A549 (cell line): ENCODE measurements around the gene ALOX15B. TPM values are rescaled to one million over a fixed set of nuclear protein-coding genes. Genes with fewer than 3 reads are reported as not detected.

ENCODE experiments used
- ATAC-seq, 2 experiments: fragments of 200-7000 bp in 1 of 2; fragments of >200 bp in 1 of 2; cut with Nextera tagmentation in 1 of 2; cut with Tn5 transposase in 1 of 2; 3 replicates each; pipeline versions ENCODE4 v1.8.0 to v1.9.1; 2018 to 2020; ENCODE audit warnings: mild to moderate bottlenecking in 1 of 2, moderate library complexity in 1 of 2
- CTCF ChIA-PET: fragments of 300-600 bp; sonication (Branson Sonifier 250); formaldehyde crosslinking; extraction: SDS; loops from one replicate; lab custom pipeline; 2021; ENCODE audit warnings: antibody characterized with exemption, inconsistent platforms; lab: Yijun Ruan, JAX
- POLR2A ChIA-PET: fragments of 350-600 bp; formaldehyde crosslinking; extraction: SDS; loops from one replicate; lab custom pipeline; 2021; ENCODE audit warnings: antibody characterized with exemption, inconsistent platforms; lab: Yijun Ruan, JAX
- DNase-seq, 2 experiments: peaks; one replicate each; pipeline versions ENCODE4 v3.0.0 to v3.0.0-alpha.2; 2011 to 2016; ENCODE audit warnings: low read depth in 1 of 2, low spot score in 1 of 2
- FAIRE-seq: peaks from 2 replicates; lab custom pipeline; 2011; peaks lifted over from hg19 to GRCh38; lab: Jason Lieb, UNC
- H3K27ac ChIP-seq, 2 experiments: fragments of >200 bp; sonication (Bioruptor Twin); formaldehyde crosslinking; 3 replicates each; pipeline ENCODE4 v1.5.1; 2016 to 2017
- H3K4me1 ChIP-seq: fragments of >200 bp; sonication (Bioruptor Twin); formaldehyde crosslinking; 3 replicates; pipeline ENCODE4 v1.6.1; 2016
- H3K4me2 ChIP-seq: fragments of >200 bp; sonication (Bioruptor Twin); formaldehyde crosslinking; 3 replicates; pipeline ENCODE4 v1.6.1; 2016
- H3K4me3 ChIP-seq: fragments of >200 bp; sonication (Bioruptor Twin); formaldehyde crosslinking; 3 replicates; pipeline ENCODE4 v1.5.1; 2016
- H3K9me3 ChIP-seq: fragments of >200 bp; sonication (Bioruptor Twin); formaldehyde crosslinking; 3 replicates; pipeline ENCODE4 v1.6.1; 2016
- BCL3 ChIP-seq: fragments of >200 bp; sonication (Bioruptor Twin); formaldehyde crosslinking; IDR thresholded peaks from 3 replicates; pipeline ENCODE4 v1.6.1; 2016
- BHLHE40 ChIP-seq: IDR thresholded peaks from 2 replicates; pipeline ENCODE4 v1.6.1; 2012; ENCODE audit warnings: low read depth, low read length, inconsistent platforms
- CEBPB ChIP-seq, 2 experiments: fragments of >200 bp in 1 of 2; sonication (Bioruptor Twin) in 1 of 2; formaldehyde crosslinking in 1 of 2; IDR thresholded peaks; 2 replicates each; pipeline ENCODE4 v1.6.1; 2012 to 2016
- CHD4 ChIP-seq: fragments of 200-600 bp; sonication (generic); IDR thresholded peaks from 2 replicates; pipeline ENCODE4 v1.6.1; 2016; ENCODE audit warnings: antibody characterized with exemption, mild to moderate bottlenecking, borderline replicate concordance
- CTCF ChIP-seq: fragments of >200 bp; sonication (Bioruptor Twin); formaldehyde crosslinking; IDR thresholded peaks from 3 replicates; pipeline ENCODE4 v1.5.1; 2016
- E2F6 ChIP-seq: IDR thresholded peaks from 2 replicates; pipeline ENCODE4 v1.6.1; 2012; ENCODE audit warnings: low read depth, borderline replicate concordance
- EHMT2 ChIP-seq: fragments of 200-600 bp; sonication (generic); IDR thresholded peaks from 2 replicates; pipeline ENCODE4 v1.6.1; 2016; ENCODE audit warnings: antibody characterized with exemption, low read depth, mild to moderate bottlenecking, moderate library complexity
- EP300 ChIP-seq, 2 experiments: fragments of >200 bp; sonication (Bioruptor Twin); formaldehyde crosslinking; IDR thresholded peaks; 2 replicates in 1 of 2; 3 replicates in 1 of 2; pipeline ENCODE4 v1.6.1; 2016 to 2017
- GATA3 ChIP-seq: IDR thresholded peaks from 2 replicates; pipeline ENCODE4 v1.6.1; 2012; ENCODE audit warnings: borderline replicate concordance
- HES2 ChIP-seq: fragments of >200 bp; sonication (Bioruptor Twin); formaldehyde crosslinking; IDR thresholded peaks from 2 replicates; pipeline ENCODE4 v1.6.1; 2016
- HMGXB4 ChIP-seq: fragments of 250-450 bp; sonication (Bioruptor Pico); IDR thresholded peaks from 2 replicates; pipeline ENCODE4 v1.5.0; 2021; ENCODE audit warnings: mild to moderate bottlenecking, moderate library complexity, borderline replicate concordance
- KDM1A ChIP-seq: fragments of 200-600 bp; sonication (generic); IDR thresholded peaks from 2 replicates; pipeline ENCODE4 v1.6.1; 2016; ENCODE audit warnings: low read depth, mild to moderate bottlenecking
- MYC ChIP-seq: IDR thresholded peaks from 2 replicates; pipeline ENCODE4 v1.6.1; 2012; ENCODE audit warnings: mild to moderate bottlenecking, inconsistent platforms, low read length, improper control_type of control experiment, borderline replicate concordance
- NFE2L2 ChIP-seq: fragments of 150-350 bp; conservative IDR thresholded peaks from 2 replicates; pipeline ENCODE4 v1.6.1; 2014; ENCODE audit warnings: low read length
- NPAS2 ChIP-seq: fragments of 250-450 bp; sonication (Bioruptor Pico); IDR thresholded peaks from 2 replicates; pipeline ENCODE4 v1.8.0; 2022; ENCODE audit warnings: mild to moderate bottlenecking, moderate library complexity, borderline replicate concordance
- NR3C1 ChIP-seq: fragments of >200 bp; sonication (Bioruptor Twin); formaldehyde crosslinking; IDR thresholded peaks from 3 replicates; pipeline ENCODE4 v1.6.1; 2017
- POLR2A ChIP-seq: IDR thresholded peaks from 2 replicates; pipeline ENCODE4 v1.6.1; 2012; ENCODE audit warnings: mild to moderate bottlenecking, low read length
- POLR2AphosphoS2 ChIP-seq: conservative IDR thresholded peaks from 2 replicates; pipeline ENCODE4 v1.6.1; 2012; ENCODE audit warnings: low read length, improper control_type of control experiment, inconsistent platforms
- RARB ChIP-seq: fragments of 250-450 bp; sonication (Bioruptor Pico); IDR thresholded peaks from 2 replicates; pipeline ENCODE4 v1.8.0; 2021; ENCODE audit warnings: mild to moderate bottlenecking, moderate library complexity
- RCOR1 ChIP-seq: fragments of 150-350 bp; IDR thresholded peaks from 2 replicates; pipeline ENCODE4 v1.6.1; 2014; ENCODE audit warnings: antibody characterized with exemption, low read length, low read depth
- REST ChIP-seq: fragments of 200-600 bp; sonication (generic); IDR thresholded peaks from 2 replicates; pipeline ENCODE4 v1.6.1; 2016; ENCODE audit warnings: antibody characterized with exemption, mild to moderate bottlenecking, moderate library complexity
- RFX5 ChIP-seq: fragments of 450-650 bp; IDR thresholded peaks from 2 replicates; pipeline ENCODE4 v1.7.1; 2014; ENCODE audit warnings: antibody characterized with exemption, mild to moderate bottlenecking, moderate library complexity
- SMC3 ChIP-seq: fragments of >200 bp; sonication (Bioruptor Twin); formaldehyde crosslinking; IDR thresholded peaks from 3 replicates; pipeline ENCODE4 v1.6.1; 2018; ENCODE audit warnings: inconsistent platforms
- ZC3H11A ChIP-seq: fragments of 450-650 bp; IDR thresholded peaks from 2 replicates; pipeline ENCODE4 v1.6.1; 2014; ENCODE audit warnings: antibody characterized with exemption, mild to moderate bottlenecking
- ZFP36 ChIP-seq: fragments of 450-650 bp; IDR thresholded peaks from 2 replicates; pipeline ENCODE4 v1.6.1; 2014; ENCODE audit warnings: borderline replicate concordance; ENCODE audit not compliant: partially characterized antibody
- ZNF302 ChIP-seq: fragments of 250-450 bp; sonication (Bioruptor Pico); IDR thresholded peaks from 2 replicates; pipeline ENCODE4 v1.9.0; 2021; ENCODE audit warnings: inconsistent platforms, mild to moderate bottlenecking, moderate library complexity
- WGBS: methylation state at CpG from one replicate; pipeline ENCODE4 v1.1.6; 2017; ENCODE audit errors: missing lambda C conversion rate; 5-methylcytosine and 5-hydroxymethylcytosine counted together
- polyA plus RNA-seq, 4 experiments: library from polyadenylated mRNA; depleted of rRNA in 3 of 4; stranded (reverse); fragments of >200 nt; fragmentation: RNase III in 1 of 4; extraction: RNeasy Plus Mini Kit Qiagen cat#74134 plus additional on column Dnase treatment in 1 of 4; gene quantifications; 2 replicates in 3 of 4; 3 replicates in 1 of 4; pipeline ENCODE4 v1.2.3, GENCODE V29; 2011 to 2017

The ALOX15B gene
- polyA plus RNA-seq, 2 of the 4 experiments (the other 2 are of a cell fraction): not detected

GRCh38 chr17:8075081-8075480 lies 36.2 kb downstream of the ALOX15B start:
- FAIRE-seq: no peak
- H3K4me3 ChIP-seq: no peak overlapping the region
- ChIA-PET POLR2A (no interaction called here), CTCF (interaction anchor here (0.6 to 27.4 kb wide), 19 partner anchors 13 to 331 kb away, joined by 3 to 1490 read pairs (median 7); partner anchors contain the start of genes ALOX12B, ALOXE3, CNTROB and RNF227)
- WGBS: 64% methylated on average over 3 of the region's 3 CpGs
- H3K27ac ChIP-seq: no peak overlapping the region
- no peak for DNase-seq
- no peaks in the 10 kb centered on the region for H3K9me3 ChIP-seq
- TF ChIP-seq POLR2AphosphoS2: no peak
- TF ChIP-seq RCOR1: no peak
- no peak for TF ChIP-seq RARB (CRISPR knock-in tag)
- TF ChIP-seq NPAS2 (CRISPR knock-in tag): no peak
- TF ChIP-seq POLR2A: no peak
- no peak for TF ChIP-seq GATA3
- TF ChIP-seq EHMT2: no peak
- no peak for TF ChIP-seq BHLHE40
- TF ChIP-seq REST: no peak
- no peak for TF ChIP-seq ZNF302 (CRISPR knock-in tag)
- no peak for TF ChIP-seq NR3C1
- H3K4me2 ChIP-seq: no peak overlapping the region
- no peak for ATAC-seq
- H3K4me1 ChIP-seq: peaks cover 11% of the 10 kb centered on the region

GRCh38 chr17:8075574-8076342 lies 36.9 kb downstream of the ALOX15B start:
- ATAC-seq (no peak), DNase-seq (no peak), FAIRE-seq (no peak)
- Histone ChIP-seq H3K4me3 (no peak overlapping the region), H3K4me2 (no peak overlapping the region), H3K9me3 (no peaks in the 10 kb centered on the region), H3K27ac (no peak overlapping the region), H3K4me1 (peaks cover 18% of the 10 kb centered on the region)
- no peak for TF ChIP-seq NFE2L2
- TF ChIP-seq KDM1A: no peak
- no peak for TF ChIP-seq ZC3H11A
- TF ChIP-seq BCL3: no peak
- TF ChIP-seq SMC3: no peak
- TF ChIP-seq RCOR1: no peak
- no peak for TF ChIP-seq CEBPB (IDR thresholded peaks at IDR 0.05)
- TF ChIP-seq CHD4: no peak
- TF ChIP-seq HES2: no peak
- no peak for TF ChIP-seq MYC
- no peak for TF ChIP-seq CTCF
- no peak for TF ChIP-seq RFX5
- TF ChIP-seq E2F6: no peak
- TF ChIP-seq ZFP36: no peak
- TF ChIP-seq BHLHE40: no peak
- TF ChIP-seq HMGXB4: no peak
- TF ChIP-seq EP300 (IDR thresholded peaks at IDR 0.05): no peak
- CTCF ChIA-PET: interaction anchor here (0.6 to 27.4 kb wide), 11 partner anchors 13 to 225 kb away, joined by 3 to 1490 read pairs (median 7); partner anchors contain the start of genes ALOX12B, ALOXE3, CNTROB and TRAPPC1
- 79% methylated on average over 14 of the region's 14 CpGs for WGBS
- POLR2A ChIA-PET: interaction anchor here (0.5 kb wide), 1 partner anchor 672 kb away, joined by 14 read pairs; the partner anchor contains the start of gene TMEM256
